Measurements from ENCODE around the gene VANGL1.

The VANGL1 gene

GRCh38 chr1:115705963-115706362 is 64.2 kb downstream of the VANGL1 start:
- H3F3A ChIP-seq (ENCODE audit: insufficient read depth, low read length) = no peaks in the 10 kb centered on the region
- no peak overlapping the region for H3K4me2 ChIP-seq (ENCODE audit: low read depth, low read length)
- H3K79me2 ChIP-seq (ENCODE audit: low read length) = no peaks in the 10 kb centered on the region
- H2AFZ ChIP-seq (ENCODE audit: low read length) = no peak overlapping the region
- no peaks in the 10 kb centered on the region for H3K27me3 ChIP-seq (replicated peaks; ENCODE audit: insufficient read depth, low read length)
- no peak overlapping the region for H3K4me3 ChIP-seq (ENCODE audit: low read length)
- no peaks in the 10 kb centered on the region for H4K20me1 ChIP-seq (ENCODE audit: insufficient read depth, low read length)
- TF ChIP-seq, protein P1, sequence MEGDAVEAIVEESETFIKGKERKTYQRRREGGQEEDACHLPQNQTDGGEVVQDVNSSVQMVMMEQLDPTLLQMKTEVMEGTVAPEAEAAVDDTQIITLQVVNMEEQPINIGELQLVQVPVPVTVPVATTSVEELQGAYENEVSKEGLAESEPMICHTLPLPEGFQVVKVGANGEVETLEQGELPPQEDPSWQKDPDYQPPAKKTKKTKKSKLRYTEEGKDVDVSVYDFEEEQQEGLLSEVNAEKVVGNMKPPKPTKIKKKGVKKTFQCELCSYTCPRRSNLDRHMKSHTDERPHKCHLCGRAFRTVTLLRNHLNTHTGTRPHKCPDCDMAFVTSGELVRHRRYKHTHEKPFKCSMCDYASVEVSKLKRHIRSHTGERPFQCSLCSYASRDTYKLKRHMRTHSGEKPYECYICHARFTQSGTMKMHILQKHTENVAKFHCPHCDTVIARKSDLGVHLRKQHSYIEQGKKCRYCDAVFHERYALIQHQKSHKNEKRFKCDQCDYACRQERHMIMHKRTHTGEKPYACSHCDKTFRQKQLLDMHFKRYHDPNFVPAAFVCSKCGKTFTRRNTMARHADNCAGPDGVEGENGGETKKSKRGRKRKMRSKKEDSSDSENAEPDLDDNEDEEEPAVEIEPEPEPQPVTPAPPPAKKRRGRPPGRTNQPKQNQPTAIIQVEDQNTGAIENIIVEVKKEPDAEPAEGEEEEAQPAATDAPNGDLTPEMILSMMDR (IDR thresholded peaks at IDR 0.05; ENCODE audit: low read length) = no peak
- TF ChIP-seq EZH2phosphoT487 (IDR thresholded peaks at IDR 0.05; ENCODE audit: low read length) (no peak), EZH2 (optimal IDR thresholded peaks at IDR 0.05; ENCODE audit: low read depth, low read length) (no peak)
- H3K9me2 ChIP-seq (replicated peaks; ENCODE audit: insufficient read depth, low read length) = no peaks in the 10 kb centered on the region
- no peaks in the 10 kb centered on the region for H3K9me3 ChIP-seq (replicated peaks; ENCODE audit: insufficient read depth, low read length)
- H3K4me1 ChIP-seq (ENCODE audit: low read length) = no peaks in the 10 kb centered on the region
- no peak overlapping the region for H3K27ac ChIP-seq (ENCODE audit: low read length)
- no peak overlapping the region for H3K9ac ChIP-seq (ENCODE audit: low read length)
- DNase-seq = no peak
- no peaks in the 10 kb centered on the region for H3K36me3 ChIP-seq (replicated peaks; ENCODE audit: insufficient read depth, low read length)

- Histone ChIP-seq H3K27me3 (replicated peaks; ENCODE audit: insufficient read depth, low read length) (no peaks in the 10 kb centered on the region), H2AFZ (ENCODE audit: low read length) (no peak overlapping the region), H3K4me1 (ENCODE audit: low read length) (no peaks in the 10 kb centered on the region), H3K27ac (ENCODE audit: low read length) (no peak overlapping the region), H3K9ac (ENCODE audit: low read length) (no peak overlapping the region), H3K4me3 (ENCODE audit: low read length) (no peak overlapping the region), H4K20me1 (ENCODE audit: insufficient read depth, low read length) (no peaks in the 10 kb centered on the region), H3K9me3 (replicated peaks; ENCODE audit: insufficient read depth, low read length) (no peaks in the 10 kb centered on the region), H3K79me2 (ENCODE audit: low read length) (no peaks in the 10 kb centered on the region), H3K36me3 (replicated peaks; ENCODE audit: insufficient read depth, low read length) (no peaks in the 10 kb centered on the region), H3K4me2 (ENCODE audit: low read depth, low read length) (no peak overlapping the region), H3K9me2 (replicated peaks; ENCODE audit: insufficient read depth, low read length) (no peaks in the 10 kb centered on the region), H3F3A (ENCODE audit: insufficient read depth, low read length) (no peaks in the 10 kb centered on the region)
- no peak for TF ChIP-seq EZH2phosphoT487 (IDR thresholded peaks at IDR 0.05; ENCODE audit: low read length)
- TF ChIP-seq EZH2 (optimal IDR thresholded peaks at IDR 0.05; ENCODE audit: low read depth, low read length) = no peak
- TF ChIP-seq, protein P1 (IDR thresholded peaks at IDR 0.05; ENCODE audit: low read length) = peak; percentile 46
- DNase-seq = peak; percentile 8
Observed at GRCh38 chr1:115706587-115707425, 65.0 kb downstream of the VANGL1 start.

DNA sequence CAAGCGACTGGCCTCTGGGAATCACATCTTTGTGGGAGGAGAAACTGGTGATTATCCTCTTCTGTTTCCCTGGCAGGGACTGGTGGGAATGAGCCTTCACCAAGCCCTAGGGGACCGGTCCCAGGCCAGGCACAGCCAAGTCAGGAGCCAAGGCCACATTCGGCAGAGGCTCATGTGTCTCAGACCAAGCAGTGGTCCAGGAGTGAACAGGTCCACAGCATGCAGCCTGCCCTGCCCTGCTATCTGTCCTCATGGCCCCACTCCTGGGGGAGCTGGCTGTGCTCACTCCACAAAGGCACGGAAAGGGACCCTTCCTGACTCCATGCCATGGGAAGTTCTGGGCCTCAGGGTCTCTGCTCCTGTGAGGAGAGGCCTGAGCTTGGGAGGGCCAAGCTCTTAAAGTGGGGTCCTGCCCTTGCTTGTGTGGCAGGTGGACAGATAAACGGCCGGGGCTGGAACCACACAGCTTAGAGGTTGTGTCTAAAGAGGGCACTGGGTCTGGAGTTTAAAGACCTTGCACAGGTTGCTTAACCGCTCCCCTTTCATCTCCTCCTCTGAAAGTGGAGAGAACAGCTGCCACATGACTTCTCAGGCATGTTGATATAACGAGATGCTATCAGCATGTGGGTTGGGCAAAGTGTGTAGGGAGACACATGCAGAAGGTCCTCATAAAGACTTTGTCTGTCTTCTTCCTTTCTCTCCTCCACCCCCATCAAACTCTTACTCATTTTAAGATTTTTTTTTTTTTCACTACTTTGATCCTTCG is 69.3 kb downstream of the VANGL1 start:
- Histone ChIP-seq H3K4me2 (ENCODE audit: low read depth, low read length) (no peak overlapping the region), H3K27me3 (replicated peaks; ENCODE audit: insufficient read depth, low read length) (no peaks in the 10 kb centered on the region), H3K36me3 (replicated peaks; ENCODE audit: insufficient read depth, low read length) (no peaks in the 10 kb centered on the region), H2AFZ (ENCODE audit: low read length) (no peak overlapping the region), H3K79me2 (ENCODE audit: low read length) (no peaks in the 10 kb centered on the region), H3K4me3 (ENCODE audit: low read length) (no peak overlapping the region), H3K9ac (ENCODE audit: low read length) (no peak overlapping the region), H3F3A (ENCODE audit: insufficient read depth, low read length) (no peaks in the 10 kb centered on the region), H3K9me2 (replicated peaks; ENCODE audit: insufficient read depth, low read length) (no peaks in the 10 kb centered on the region), H3K9me3 (replicated peaks; ENCODE audit: insufficient read depth, low read length) (no peaks in the 10 kb centered on the region), H3K27ac (ENCODE audit: low read length) (no peak overlapping the region), H4K20me1 (ENCODE audit: insufficient read depth, low read length) (no peaks in the 10 kb centered on the region), H3K4me1 (ENCODE audit: low read length) (no peaks in the 10 kb centered on the region)
- TF ChIP-seq EZH2 (optimal IDR thresholded peaks at IDR 0.05; ENCODE audit: low read depth, low read length) (no peak), EZH2phosphoT487 (IDR thresholded peaks at IDR 0.05; ENCODE audit: low read length) (no peak)
- TF ChIP-seq, protein P1 (IDR thresholded peaks at IDR 0.05; ENCODE audit: low read length) = no peak
- no peak for DNase-seq
